Transverse colon (tissue), 4 donors: ENCODE results near the gene TJP1. TPM values are rescaled to one million over a fixed set of nuclear protein-coding genes. Genes with fewer than 3 reads are reported as not detected.

Source experiments
- DNase-seq: peaks from one replicate; pipeline ENCODE4 v3.0.0-alpha.2; 2019
- H3K27ac ChIP-seq, 4 donors: fragments of 200-600 bp; sonication (generic); 2 replicates each; pipeline ENCODE4 v1.5.1; 2016 to 2018; ENCODE audit warnings: inconsistent platforms in 4 of 4
- H3K27me3 ChIP-seq: fragments of 200-600 bp; sonication (generic); 2 replicates; pipeline ENCODE4 v1.5.1; 2017; ENCODE audit warnings: inconsistent platforms
- H3K36me3 ChIP-seq, 4 donors: fragments of 200-600 bp; sonication (generic); 2 replicates each; pipeline ENCODE4 v1.5.1; 2017 to 2019; ENCODE audit warnings: inconsistent platforms in 4 of 4
- H3K4me1 ChIP-seq, 4 donors: fragments of 200-600 bp; sonication (generic); 2 replicates each; pipeline ENCODE4 v1.5.1; 2017 to 2020; ENCODE audit warnings: inconsistent platforms in 4 of 4
- H3K4me3 ChIP-seq, 4 donors: fragments of 200-600 bp; sonication (generic); 1 replicate in 1 of 4; 2 replicates in 3 of 4; pipeline versions ENCODE4 v1.5.1 to v1.6.1; 2017 to 2019; ENCODE audit warnings: inconsistent platforms in 4 of 4
- H3K9me3 ChIP-seq, 2 donors: fragments of 200-600 bp; sonication (generic); 2 replicates each; pipeline ENCODE4 v1.5.1; 2017 to 2019; ENCODE audit warnings: inconsistent platforms in 2 of 2
- CTCF ChIP-seq, 5 experiments: fragments of 200-600 bp in 3 of 5; fragments of 450-650 bp in 2 of 5; sonication (generic) in 3 of 5; IDR thresholded peaks; 1 replicate in 2 of 5; 2 replicates in 3 of 5; pipeline ENCODE4 v1.5.1; 2016 to 2017; ENCODE audit warnings: antibody characterized with exemption in 5 of 5, inconsistent platforms in 3 of 5, mild to moderate bottlenecking in 2 of 5, moderate library complexity in 1 of 5
- EP300 ChIP-seq: sonication (generic); formaldehyde crosslinking; IDR thresholded peaks from one replicate; pipeline ENCODE4 v1.6.1; 2017; ENCODE audit warnings: antibody characterized with exemption, low read depth
- POLR2A ChIP-seq: fragments of 450-650 bp; IDR thresholded peaks from one replicate; pipeline ENCODE4 v1.6.1; 2016; ENCODE audit warnings: antibody characterized with exemption, mild to moderate bottlenecking, moderate library complexity
- POLR2AphosphoS5 ChIP-seq, 3 donors: sonication (generic); formaldehyde crosslinking; IDR thresholded peaks; one replicate each; pipeline ENCODE4 v1.6.1; 2016; ENCODE audit warnings: antibody characterized with exemption in 3 of 3
- WGBS, 2 donors: methylation state at CpG; one replicate each; pipeline ENCODE4 v1.1.5; 2018; ENCODE audit warnings: low coverage in 1 of 2; 5-methylcytosine and 5-hydroxymethylcytosine counted together
- in situ Hi-C, 4 donors: fragments of 200-750 bp; cut with MboI; loops; one replicate each; pipeline versions ENCODE4 v1.15.0 to v1.15.1; 2017; ENCODE audit warnings: low sequenced_read_pairs in 3 of 4, low pct_ligation_motif_present in 1 of 4, low pct_unique_long_range_greater_than_20kb in 1 of 4
- intact Hi-C: fragments of 100-400 bp; cut with DNase I; formaldehyde crosslinking; loops from one replicate; pipeline ENCODE4 v1.15.1; 2023; ENCODE audit warnings: low total_unique reads
- total RNA-seq, 4 donors: library from RNA; depleted of rRNA; stranded (reverse); fragments of >200 nt; gene quantifications; one replicate each; pipeline ENCODE4 v1.1.0, GENCODE V29; 2016

Gene TJP1
- total RNA-seq, 4 donors from 2014 or later: 69.9 to 119 (median 93.0) TPM

GRCh38 chr15:29724026-29724425, 98.2 kb downstream of the TJP1 start:
- peaks cover 8 to 9% of the 10 kb centered on the region in 2 donors for H3K9me3 ChIP-seq
- no peak for DNase-seq
- TF ChIP-seq POLR2AphosphoS5 (IDR thresholded peaks at IDR 0.05): no peak
- no peak for TF ChIP-seq POLR2A
- TF ChIP-seq CTCF (IDR thresholded peaks at IDR 0.05): no peak
- no peak for TF ChIP-seq EP300
- no peak overlapping the region for H3K4me3 ChIP-seq
- peaks cover 0 to 40% (median 16%) of the 10 kb centered on the region in 4 donors for H3K36me3 ChIP-seq
- in situ Hi-C loops (no loop called here), intact Hi-C loops (no loop called here)
- WGBS, 2 donors: 20 to 62% methylated on average over 1 to 3 of the region's 3 CpGs
- no peak overlapping the region for H3K27ac ChIP-seq
- H3K27me3 ChIP-seq: no peaks in the 10 kb centered on the region
- H3K4me1 ChIP-seq: peaks cover 0 to 9% (median 2%) of the 10 kb centered on the region in 4 donors

GRCh38 chr15:29713784-29714183, 108.5 kb downstream of the TJP1 start:
- H3K9me3 ChIP-seq: no peaks in the 10 kb centered on the region
- H3K27ac ChIP-seq: no peak overlapping the region
- no peak for DNase-seq
- H3K27me3 ChIP-seq: no peaks in the 10 kb centered on the region
- H3K4me1 ChIP-seq: no peaks in the 10 kb centered on the region
- no peak overlapping the region for H3K4me3 ChIP-seq
- TF ChIP-seq POLR2A: no peak
- TF ChIP-seq CTCF (IDR thresholded peaks at IDR 0.05): no peak
- no peak for TF ChIP-seq EP300
- TF ChIP-seq POLR2AphosphoS5 (IDR thresholded peaks at IDR 0.05): no peak
- peaks cover 0 to 34% (median 11%) of the 10 kb centered on the region in 4 donors for H3K36me3 ChIP-seq
- in situ Hi-C loops (no loop called here), intact Hi-C loops (no loop called here)

- no peak overlapping the region for H3K4me3 ChIP-seq
- intact Hi-C loops: no loop called here
- in situ Hi-C loops: no loop called here
- TF ChIP-seq POLR2AphosphoS5 (IDR thresholded peaks at IDR 0.05): no peak
- no peak for TF ChIP-seq CTCF (IDR thresholded peaks at IDR 0.05)
- no peak for TF ChIP-seq POLR2A
- TF ChIP-seq EP300: no peak
- WGBS, 2 donors: 65 to 73% methylated on average over 3 of the region's 3 CpGs
- no peak for DNase-seq
- H3K27ac ChIP-seq: no peak overlapping the region
- H3K4me1 ChIP-seq: no peaks in the 10 kb centered on the region
- peaks cover 0 to 45% (median 6%) of the 10 kb centered on the region in 4 donors for H3K36me3 ChIP-seq
- H3K27me3 ChIP-seq: no peaks in the 10 kb centered on the region
- no peaks in the 10 kb centered on the region for H3K9me3 ChIP-seq
These were observed 110.0 kb downstream of the TJP1 start for GRCh38 chr15:29712149-29712885.

GRCh38 chr15:29711531-29711930, 110.7 kb downstream of the TJP1 start:
- intact Hi-C loops (no loop called here), in situ Hi-C loops (no loop called here)
- H3K36me3 ChIP-seq: peaks cover 0 to 47% (median 9%) of the 10 kb centered on the region in 4 donors
- no peak overlapping the region for H3K27ac ChIP-seq
- no peaks in the 10 kb centered on the region for H3K27me3 ChIP-seq
- DNase-seq: no peak
- TF ChIP-seq CTCF (IDR thresholded peaks at IDR 0.05): no peak
- TF ChIP-seq EP300: no peak
- no peak for TF ChIP-seq POLR2AphosphoS5 (IDR thresholded peaks at IDR 0.05)
- no peak for TF ChIP-seq POLR2A
- WGBS, 2 donors: 82 to 88% methylated on average over 4 to 8 of the region's 8 CpGs
- no peaks in the 10 kb centered on the region for H3K9me3 ChIP-seq
- no peak overlapping the region for H3K4me3 ChIP-seq
- no peaks in the 10 kb centered on the region for H3K4me1 ChIP-seq
